Measurements from ENCODE around the gene PLXDC2. TPM values are rescaled to one million over a fixed set of nuclear protein-coding genes. Genes with fewer than 3 reads are reported as not detected.

PLXDC2 gene
- polyA plus RNA-seq, 1 of the 3 experiments (the other 2 are of a cell fraction): 2.5 TPM

GRCh38 chr10:20265146-20265545 lies 448.9 kb downstream of the PLXDC2 start:
- TF ChIP-seq IRF3 (IDR thresholded peaks at IDR 0.05; ENCODE audit: low read depth, low read length) (no peak), EP300 (IDR thresholded peaks at IDR 0.05; ENCODE audit: borderline replicate concordance in 1 of 2, low read depth in 1 of 2, low read length in 1 of 2) (no peak), YY1 (IDR thresholded peaks at IDR 0.05; ENCODE audit: low read depth) (no peak), FOXM1 (IDR thresholded peaks at IDR 0.05; ENCODE audit: low read depth) (no peak), TAF1 (IDR thresholded peaks at IDR 0.05; ENCODE audit: borderline replicate concordance, low read depth, low read length) (no peak), POLR2AphosphoS5 (IDR thresholded peaks at IDR 0.05; ENCODE audit: low read depth, low read length) (no peak), CTCF (IDR thresholded peaks at IDR 0.05) (no peak), NFIC (IDR thresholded peaks at IDR 0.05; ENCODE audit: borderline replicate concordance) (no peak), USF1 (IDR thresholded peaks at IDR 0.05; ENCODE audit: borderline replicate concordance, low read depth) (no peak), TCF12 (IDR thresholded peaks at IDR 0.05) (no peak), MEF2A (IDR thresholded peaks at IDR 0.05; ENCODE audit: borderline replicate concordance, low read depth) (no peak), ELF1 (IDR thresholded peaks at IDR 0.05) (no peak)
- TF ChIP-seq, protein P1, sequence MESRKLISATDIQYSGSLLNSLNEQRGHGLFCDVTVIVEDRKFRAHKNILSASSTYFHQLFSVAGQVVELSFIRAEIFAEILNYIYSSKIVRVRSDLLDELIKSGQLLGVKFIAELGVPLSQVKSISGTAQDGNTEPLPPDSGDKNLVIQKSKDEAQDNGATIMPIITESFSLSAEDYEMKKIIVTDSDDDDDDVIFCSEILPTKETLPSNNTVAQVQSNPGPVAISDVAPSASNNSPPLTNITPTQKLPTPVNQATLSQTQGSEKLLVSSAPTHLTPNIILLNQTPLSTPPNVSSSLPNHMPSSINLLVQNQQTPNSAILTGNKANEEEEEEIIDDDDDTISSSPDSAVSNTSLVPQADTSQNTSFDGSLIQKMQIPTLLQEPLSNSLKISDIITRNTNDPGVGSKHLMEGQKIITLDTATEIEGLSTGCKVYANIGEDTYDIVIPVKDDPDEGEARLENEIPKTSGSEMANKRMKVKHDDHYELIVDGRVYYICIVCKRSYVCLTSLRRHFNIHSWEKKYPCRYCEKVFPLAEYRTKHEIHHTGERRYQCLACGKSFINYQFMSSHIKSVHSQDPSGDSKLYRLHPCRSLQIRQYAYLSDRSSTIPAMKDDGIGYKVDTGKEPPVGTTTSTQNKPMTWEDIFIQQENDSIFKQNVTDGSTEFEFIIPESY (IDR thresholded peaks at IDR 0.05; ENCODE audit: borderline replicate concordance, low read depth): no peak
- TF ChIP-seq, protein P2, sequence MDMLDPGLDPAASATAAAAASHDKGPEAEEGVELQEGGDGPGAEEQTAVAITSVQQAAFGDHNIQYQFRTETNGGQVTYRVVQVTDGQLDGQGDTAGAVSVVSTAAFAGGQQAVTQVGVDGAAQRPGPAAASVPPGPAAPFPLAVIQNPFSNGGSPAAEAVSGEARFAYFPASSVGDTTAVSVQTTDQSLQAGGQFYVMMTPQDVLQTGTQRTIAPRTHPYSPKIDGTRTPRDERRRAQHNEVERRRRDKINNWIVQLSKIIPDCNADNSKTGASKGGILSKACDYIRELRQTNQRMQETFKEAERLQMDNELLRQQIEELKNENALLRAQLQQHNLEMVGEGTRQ (IDR thresholded peaks at IDR 0.05; ENCODE audit: borderline replicate concordance, low read depth, low read length): no peak
- TF ChIP-seq, protein P3, sequence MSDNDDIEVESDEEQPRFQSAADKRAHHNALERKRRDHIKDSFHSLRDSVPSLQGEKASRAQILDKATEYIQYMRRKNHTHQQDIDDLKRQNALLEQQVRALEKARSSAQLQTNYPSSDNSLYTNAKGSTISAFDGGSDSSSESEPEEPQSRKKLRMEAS (IDR thresholded peaks at IDR 0.05; ENCODE audit: low read depth): no peak
- H3K9ac ChIP-seq: no peak overlapping the region
- H3K27ac ChIP-seq (ENCODE audit: low read depth in 2 of 2, low read length in 1 of 2): no peak overlapping the region
- no peaks in the 10 kb centered on the region for H3K9me2 ChIP-seq
- ChIA-PET POLR2A (no interaction called here), CTCF (interaction anchor here (1.3 kb wide), 1 partner anchor 11 kb away, joined by 3 read pairs; no protein-coding TSS in a partner anchor)
- no peaks in the 10 kb centered on the region for H4K20me1 ChIP-seq (ENCODE audit: insufficient read depth)
- no peak for DNase-seq
- H3K36me3 ChIP-seq (replicated peaks in 1 of 2; ENCODE audit: control insufficient read depth in 1 of 2, insufficient read depth in 2 of 2, low read length in 1 of 2): no peaks in the 10 kb centered on the region
- H3F3A ChIP-seq (replicated peaks; ENCODE audit: insufficient read depth): no peaks in the 10 kb centered on the region
- no peaks in the 10 kb centered on the region; the same call in 1 of the 2 replicates for H3K9me3 ChIP-seq
- no peaks in the 10 kb centered on the region for H3K27me3 ChIP-seq (ENCODE audit: insufficient read depth)
- H3K4me2 ChIP-seq: no peak overlapping the region
- peaks cover 0 to 12% of the 10 kb centered on the region in 2 experiments; a peak in 2 of 4 replicates for H3K4me1 ChIP-seq (ENCODE audit: control insufficient read depth in 1 of 2, insufficient read depth in 2 of 2, low read depth in 1 of 2, low read length in 1 of 2)
- H2AFZ ChIP-seq (ENCODE audit: low read depth): no peak overlapping the region
- WGBS (ENCODE audit: low lambda C conversion rate): 56% methylated on average over 1 of the region's 1 CpG
- H3K79me2 ChIP-seq (ENCODE audit: insufficient read depth): no peaks in the 10 kb centered on the region
- H3K4me3 ChIP-seq (ENCODE audit: low read depth in 2 of 2, low read length in 1 of 2): no peak overlapping the region

All from SK-N-SH (cell line).